Memory B cell (primary cell): ENCODE data around the gene CAMK2B.
A peak's percentile ranks its signal among the peaks of the same experiment; 100 is the strongest.

Experiments used
- ATAC-seq: fragments of 150-1000 bp; cut with Tn5 transposase; 2 replicates; pipeline ENCODE4 v1.10.0; 2021; ENCODE audit warnings: low read depth, mild to moderate bottlenecking, moderate library complexity
- DNase-seq, 2 donors: peaks; one replicate each; pipeline ENCODE4 v3.0.0; 2022; ENCODE audit warnings: low spot score in 2 of 2
- H3K27ac Mint-ChIP-seq: one replicate; pipeline ENCODE4 v1.8.0; 2022; ENCODE audit warnings: mild to moderate bottlenecking, moderate library complexity, mixed read lengths
- H3K27me3 Mint-ChIP-seq: one replicate; pipeline ENCODE4 v1.8.0; 2022; ENCODE audit warnings: mixed read lengths
- H3K36me3 Mint-ChIP-seq: one replicate; pipeline ENCODE4 v1.8.0; 2022; ENCODE audit warnings: mild to moderate bottlenecking, mixed read lengths
- H3K4me1 Mint-ChIP-seq: one replicate; pipeline ENCODE4 v1.8.0; 2022; ENCODE audit warnings: mixed read lengths
- H3K4me3 Mint-ChIP-seq: one replicate; pipeline ENCODE4 v1.8.0; 2022; ENCODE audit warnings: mild to moderate bottlenecking, moderate library complexity, mixed read lengths
- H3K9me3 Mint-ChIP-seq: one replicate; pipeline ENCODE4 v1.8.0; 2022; ENCODE audit warnings: mixed read lengths

Gene CAMK2B

GRCh38 chr7:44273681-44274622 is 51.4 kb downstream of the CAMK2B start:
- peaks cover 9% of the 10 kb centered on the region for H3K27me3 Mint-ChIP-seq
- ATAC-seq = peak; percentile 56
- no peaks in the 10 kb centered on the region for H3K9me3 Mint-ChIP-seq
- H3K27ac Mint-ChIP-seq = no peak overlapping the region
- no peaks in the 10 kb centered on the region for H3K36me3 Mint-ChIP-seq
- H3K4me1 Mint-ChIP-seq = peaks cover 2% of the 10 kb centered on the region
- no peak overlapping the region for H3K4me3 Mint-ChIP-seq
- DNase-seq = no peak

- H3K27ac Mint-ChIP-seq = no peak overlapping the region
- H3K9me3 Mint-ChIP-seq = no peaks in the 10 kb centered on the region
- peaks cover 12% of the 10 kb centered on the region for H3K27me3 Mint-ChIP-seq
- H3K36me3 Mint-ChIP-seq = no peaks in the 10 kb centered on the region
- H3K4me3 Mint-ChIP-seq = no peak overlapping the region
- no peak for ATAC-seq
- H3K4me1 Mint-ChIP-seq = peaks cover 2% of the 10 kb centered on the region
- no peak for DNase-seq
Measured at GRCh38 chr7:44272981-44273380, 52.4 kb downstream of the CAMK2B start.

GRCh38 chr7:44272456-44272855 is 52.9 kb downstream of the CAMK2B start:
- Mint-ChIP-seq H3K36me3 (no peaks in the 10 kb centered on the region), H3K27ac (no peak overlapping the region), H3K4me1 (peaks cover 2% of the 10 kb centered on the region), H3K4me3 (no peak overlapping the region), H3K27me3 (peaks cover 12% of the 10 kb centered on the region), H3K9me3 (no peaks in the 10 kb centered on the region)
- no peak for DNase-seq
- ATAC-seq = no peak

- H3K9me3 Mint-ChIP-seq = no peaks in the 10 kb centered on the region
- no peak for DNase-seq
- H3K27ac Mint-ChIP-seq = no peak overlapping the region
- no peak overlapping the region for H3K4me3 Mint-ChIP-seq
- H3K36me3 Mint-ChIP-seq = no peaks in the 10 kb centered on the region
- H3K27me3 Mint-ChIP-seq = peaks cover 9% of the 10 kb centered on the region
- H3K4me1 Mint-ChIP-seq = peaks cover 2% of the 10 kb centered on the region
- no peak for ATAC-seq
Measured at GRCh38 chr7:44269943-44270493, 55.4 kb downstream of the CAMK2B start.

- Mint-ChIP-seq H3K4me3 (no peak overlapping the region), H3K36me3 (no peaks in the 10 kb centered on the region), H3K27me3 (peaks cover 10% of the 10 kb centered on the region), H3K27ac (no peak overlapping the region), H3K9me3 (no peaks in the 10 kb centered on the region), H3K4me1 (peaks cover 2% of the 10 kb centered on the region)
- ATAC-seq (no peak), DNase-seq (no peak)
Measured at GRCh38 chr7:44269417-44269816, 56.0 kb downstream of the CAMK2B start.

- no peak overlapping the region for H3K27ac Mint-ChIP-seq
Measured at GRCh38 chr7:44268671-44269070, 56.7 kb downstream of the CAMK2B start.

GRCh38 chr7:44267719-44268421 is 57.5 kb downstream of the CAMK2B start:
- H3K4me3 Mint-ChIP-seq = no peak overlapping the region
- H3K4me1 Mint-ChIP-seq = no peaks in the 10 kb centered on the region
- ATAC-seq (no peak), DNase-seq (no peak)
- no peak overlapping the region for H3K27ac Mint-ChIP-seq
- no peaks in the 10 kb centered on the region for H3K9me3 Mint-ChIP-seq
- H3K27me3 Mint-ChIP-seq = peaks cover 7% of the 10 kb centered on the region
- H3K36me3 Mint-ChIP-seq = no peaks in the 10 kb centered on the region

More at GRCh38 chr7:44268671-44269070, 56.7 kb downstream of the CAMK2B start:
- no peaks in the 10 kb centered on the region for H3K9me3 Mint-ChIP-seq
- no peaks in the 10 kb centered on the region for H3K36me3 Mint-ChIP-seq
- no peaks in the 10 kb centered on the region for H3K4me1 Mint-ChIP-seq
- DNase-seq = no peak
- H3K4me3 Mint-ChIP-seq = no peak overlapping the region
- peaks cover 7% of the 10 kb centered on the region for H3K27me3 Mint-ChIP-seq
- no peak for ATAC-seq

GRCh38 chr7:44267178-44267577 is 58.2 kb downstream of the CAMK2B start:
- Mint-ChIP-seq H3K9me3 (no peaks in the 10 kb centered on the region), H3K4me3 (no peak overlapping the region), H3K27me3 (peaks cover 7% of the 10 kb centered on the region), H3K27ac (no peak overlapping the region), H3K36me3 (no peaks in the 10 kb centered on the region), H3K4me1 (no peaks in the 10 kb centered on the region)
- DNase-seq (no peak), ATAC-seq (no peak)

- peaks cover 7% of the 10 kb centered on the region for H3K27me3 Mint-ChIP-seq
- no peak overlapping the region for H3K27ac Mint-ChIP-seq
- ATAC-seq (no peak), DNase-seq (no peak)
- no peaks in the 10 kb centered on the region for H3K4me1 Mint-ChIP-seq
- no peaks in the 10 kb centered on the region for H3K36me3 Mint-ChIP-seq
- no peaks in the 10 kb centered on the region for H3K9me3 Mint-ChIP-seq
- H3K4me3 Mint-ChIP-seq = no peak overlapping the region
Measured at GRCh38 chr7:44266526-44266925, 58.9 kb downstream of the CAMK2B start.

GRCh38 chr7:44265728-44266127 is 59.7 kb downstream of the CAMK2B start:
- Mint-ChIP-seq H3K27ac (no peak overlapping the region), H3K36me3 (no peaks in the 10 kb centered on the region), H3K9me3 (no peaks in the 10 kb centered on the region), H3K27me3 (peaks cover 6% of the 10 kb centered on the region), H3K4me3 (no peak overlapping the region), H3K4me1 (no peaks in the 10 kb centered on the region)
- no peak for DNase-seq
- ATAC-seq = no peak

GRCh38 chr7:44264221-44264931 is 61.0 kb downstream of the CAMK2B start:
- Mint-ChIP-seq H3K9me3 (no peaks in the 10 kb centered on the region), H3K36me3 (no peaks in the 10 kb centered on the region), H3K27ac (no peak overlapping the region), H3K4me1 (peaks cover 2% of the 10 kb centered on the region), H3K27me3 (peaks cover 6% of the 10 kb centered on the region), H3K4me3 (no peak overlapping the region)
- DNase-seq (no peak), ATAC-seq (no peak)

GRCh38 chr7:44263326-44264082 is 61.9 kb downstream of the CAMK2B start:
- no peak for DNase-seq
- no peak overlapping the region for H3K27ac Mint-ChIP-seq
- ATAC-seq = no peak
- no peaks in the 10 kb centered on the region for H3K36me3 Mint-ChIP-seq
- H3K9me3 Mint-ChIP-seq = no peaks in the 10 kb centered on the region
- peaks cover 4% of the 10 kb centered on the region for H3K4me1 Mint-ChIP-seq
- peaks cover 2% of the 10 kb centered on the region for H3K27me3 Mint-ChIP-seq
- no peak overlapping the region for H3K4me3 Mint-ChIP-seq

- peaks cover 14% of the 10 kb centered on the region for H3K4me1 Mint-ChIP-seq
- H3K9me3 Mint-ChIP-seq = no peaks in the 10 kb centered on the region
- ATAC-seq (no peak), DNase-seq (no peak)
- peaks cover 2% of the 10 kb centered on the region for H3K27me3 Mint-ChIP-seq
- H3K27ac Mint-ChIP-seq = no peak overlapping the region
- H3K36me3 Mint-ChIP-seq = no peaks in the 10 kb centered on the region
- H3K4me3 Mint-ChIP-seq = no peak overlapping the region
Measured at GRCh38 chr7:44262031-44262430, 63.4 kb downstream of the CAMK2B start.
